GM18868 (cell line): ENCODE data around the gene ECE1.

ENCODE experiments used
- ATAC-seq: cut with Tn5 transposase; IDR thresholded peaks from one replicate; pipeline ENCODE4 v1.9.1; 2021; ENCODE audit warnings: mild to moderate bottlenecking, moderate library complexity; ENCODE audit not compliant: unreplicated experiment

The ECE1 gene

DNA sequence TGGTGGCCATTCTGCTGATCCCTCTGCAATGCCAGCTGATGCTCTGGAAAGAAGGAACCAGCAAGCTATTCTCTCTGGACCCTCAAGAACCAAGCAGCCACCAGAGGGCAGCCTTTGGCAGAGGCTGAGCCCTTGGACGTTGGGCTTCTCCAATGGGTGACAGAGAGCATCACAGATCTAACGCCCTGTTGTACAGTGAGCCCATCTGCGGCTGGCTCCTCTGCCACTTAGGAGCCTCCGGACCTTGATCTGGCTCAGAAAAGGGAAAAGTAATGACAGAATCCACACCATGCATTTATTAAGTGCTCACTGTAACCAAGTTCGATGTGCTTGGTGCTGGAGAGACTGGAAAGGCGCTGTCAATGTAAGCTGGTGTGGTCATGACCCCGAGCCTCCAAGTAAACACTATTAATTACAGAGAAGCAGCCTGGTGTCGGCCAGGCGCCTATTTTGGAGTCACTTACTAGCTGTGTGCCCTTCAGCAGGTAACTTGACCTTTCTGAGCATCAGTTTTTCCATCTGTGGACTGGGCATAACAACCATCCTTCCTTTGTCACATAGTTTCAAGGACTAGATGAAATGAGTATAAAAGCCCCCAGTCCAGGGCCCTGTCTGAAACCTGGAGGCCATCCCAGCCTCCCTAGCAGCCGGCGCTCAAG is 34.9 kb downstream of the ECE1 start:
- no peak for ATAC-seq

- ATAC-seq: no peak
Observed at GRCh38 chr1:21254335-21254951, 35.8 kb downstream of the ECE1 start.

- ATAC-seq: no peak
Observed at GRCh38 chr1:21251773-21252471, 38.3 kb downstream of the ECE1 start.

- no peak for ATAC-seq
Observed at GRCh38 chr1:21249940-21250493, 40.2 kb downstream of the ECE1 start.

GRCh38 chr1:21247892-21248715 is 42.2 kb downstream of the ECE1 start:
- no peak for ATAC-seq

GRCh38 chr1:21246905-21247642 is 43.2 kb downstream of the ECE1 start:
- no peak for ATAC-seq

DNA sequence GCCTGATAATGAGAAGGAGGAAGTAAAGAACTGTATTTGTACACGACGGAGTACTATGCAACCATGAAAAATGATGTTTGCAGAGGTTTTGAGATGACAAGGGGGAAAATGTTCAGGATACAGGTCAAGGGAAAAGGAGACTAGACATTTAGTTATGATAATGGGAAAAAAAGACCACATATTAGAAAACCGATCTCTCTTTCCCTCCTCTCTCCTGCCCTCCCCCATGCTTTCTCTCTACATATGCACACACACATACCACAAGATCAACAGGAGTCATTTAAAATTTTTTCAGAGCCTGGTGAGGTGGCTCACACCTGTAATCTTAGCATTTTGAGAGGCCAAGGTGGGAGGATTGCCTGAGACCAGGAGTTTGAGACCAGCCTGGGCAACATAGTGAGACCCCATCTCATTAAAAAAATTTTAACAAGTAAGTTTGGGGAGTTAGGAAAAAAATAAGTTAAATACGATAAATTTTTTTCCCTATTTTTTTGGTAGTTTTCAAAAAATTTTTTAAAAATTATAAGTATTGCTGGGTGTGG is 44.5 kb downstream of the ECE1 start:
- ATAC-seq: no peak

GRCh38 chr1:21244986-21245687 is 45.1 kb downstream of the ECE1 start:
- ATAC-seq: no peak

DNA sequence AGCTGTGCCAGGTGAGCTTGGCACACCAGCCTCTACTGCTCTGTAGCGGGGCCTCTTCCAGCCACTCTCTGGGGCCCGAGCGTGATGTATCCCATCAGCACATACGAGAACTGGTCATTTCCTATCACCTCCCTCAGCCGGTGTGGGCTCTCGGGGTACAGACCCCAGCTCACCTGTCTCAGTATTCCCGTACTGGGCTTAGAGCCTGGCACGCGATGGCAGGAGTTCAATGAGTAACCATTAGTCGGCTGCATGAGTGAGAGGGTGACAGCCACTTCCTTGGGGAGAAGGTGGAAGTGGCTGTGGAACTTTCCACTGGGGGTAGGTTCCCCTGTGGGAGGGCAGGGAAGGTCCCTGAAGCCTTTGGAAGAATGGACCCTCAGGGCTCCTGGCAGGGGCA is 46.1 kb downstream of the ECE1 start:
- ATAC-seq: no peak

- ATAC-seq: no peak
Observed at GRCh38 chr1:21242846-21243245, 47.4 kb downstream of the ECE1 start.

DNA sequence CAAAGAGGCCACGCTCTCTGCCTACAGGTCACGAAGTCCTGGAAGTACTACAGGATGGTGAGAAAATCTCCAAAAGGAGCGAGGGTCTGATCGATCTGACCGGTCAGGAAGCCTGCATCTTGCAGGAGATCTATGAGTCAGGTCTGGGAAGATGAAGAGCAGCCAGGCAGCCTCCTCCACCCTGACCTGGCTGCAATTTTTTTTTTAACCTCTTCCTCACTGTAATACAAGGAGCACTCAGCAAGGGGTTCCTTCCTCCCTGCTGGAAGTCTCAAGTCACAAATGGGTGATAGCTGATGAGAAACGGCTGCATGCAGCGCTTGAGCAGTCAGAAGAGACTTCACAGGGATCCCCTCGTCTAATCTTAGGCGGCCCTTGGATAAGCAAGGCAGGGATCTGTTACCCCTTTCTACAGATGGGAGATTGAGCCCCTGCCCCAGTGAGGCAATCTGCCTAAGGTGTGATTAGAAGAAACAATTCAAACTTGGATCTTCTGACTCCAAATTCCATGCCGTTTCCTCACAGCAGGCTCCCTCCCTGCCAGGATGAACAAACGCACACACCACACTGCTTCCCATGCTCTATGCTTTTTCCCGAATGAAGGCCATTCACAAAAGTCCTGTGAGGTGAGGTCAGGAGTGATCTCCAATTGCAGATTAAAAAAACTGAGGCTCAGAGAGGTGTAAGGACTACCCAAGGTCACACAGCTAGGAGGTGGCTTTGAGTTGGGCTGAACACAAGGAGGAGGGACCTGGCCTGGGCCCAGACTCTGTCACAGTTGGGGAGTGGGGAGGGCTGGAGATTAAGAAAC is 48.3 kb downstream of the ECE1 start:
- ATAC-seq: no peak

GRCh38 chr1:21240706-21241105 is 49.6 kb downstream of the ECE1 start:
- ATAC-seq: no peak

DNA sequence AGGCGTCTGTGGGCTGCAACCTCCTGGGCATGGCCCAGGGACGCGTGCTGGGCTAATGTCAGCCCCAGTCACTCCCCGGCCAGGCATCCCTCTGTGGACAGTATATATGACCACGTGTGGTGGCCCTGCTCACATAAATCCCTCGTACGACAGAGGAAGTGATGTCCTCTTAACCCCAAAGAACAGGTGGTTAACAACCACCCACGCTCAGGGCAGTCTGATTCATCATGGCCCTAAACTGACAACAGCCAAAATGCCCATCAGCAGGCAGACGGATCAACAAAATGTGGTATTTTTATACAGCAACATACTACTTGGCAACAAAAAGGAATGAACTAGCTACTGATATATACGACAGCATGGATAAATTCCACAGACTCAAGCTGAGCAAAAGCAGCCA is 51.0 kb downstream of the ECE1 start:
- no peak for ATAC-seq

DNA sequence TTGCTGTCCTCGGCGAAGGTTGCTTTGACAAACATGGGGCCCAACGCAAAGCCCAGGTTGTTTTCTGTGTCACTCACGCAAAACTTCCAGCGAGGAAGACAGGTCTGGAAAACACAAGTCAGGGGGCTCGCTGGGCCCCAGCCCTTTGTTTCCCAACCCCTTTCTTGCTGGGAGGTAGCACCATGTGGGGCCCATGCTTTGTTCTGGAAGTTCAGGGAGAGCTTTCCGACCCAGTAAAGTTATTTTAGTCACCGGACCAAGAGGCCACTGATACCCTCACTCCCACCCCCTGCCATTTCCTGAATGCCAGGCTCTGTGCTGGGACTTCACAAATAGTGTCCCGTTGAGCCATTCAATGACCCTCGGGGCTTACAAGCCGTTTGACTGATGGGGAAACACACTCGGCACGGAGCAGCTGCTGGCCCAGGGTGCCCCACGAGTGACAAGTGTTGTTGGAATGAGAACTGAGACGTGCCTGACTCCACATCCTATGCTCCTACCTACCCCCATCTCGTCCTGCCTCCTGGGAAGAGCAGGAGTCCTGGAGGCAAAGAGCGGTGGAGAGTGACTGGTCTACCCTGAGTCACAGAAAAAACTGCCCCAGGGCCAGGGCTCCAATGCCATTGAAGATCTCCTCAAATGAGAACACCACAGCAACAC is 52.0 kb downstream of the ECE1 start:
- ATAC-seq: no peak

GRCh38 chr1:21237446-21238088 is 52.7 kb downstream of the ECE1 start:
- no peak for ATAC-seq

DNA sequence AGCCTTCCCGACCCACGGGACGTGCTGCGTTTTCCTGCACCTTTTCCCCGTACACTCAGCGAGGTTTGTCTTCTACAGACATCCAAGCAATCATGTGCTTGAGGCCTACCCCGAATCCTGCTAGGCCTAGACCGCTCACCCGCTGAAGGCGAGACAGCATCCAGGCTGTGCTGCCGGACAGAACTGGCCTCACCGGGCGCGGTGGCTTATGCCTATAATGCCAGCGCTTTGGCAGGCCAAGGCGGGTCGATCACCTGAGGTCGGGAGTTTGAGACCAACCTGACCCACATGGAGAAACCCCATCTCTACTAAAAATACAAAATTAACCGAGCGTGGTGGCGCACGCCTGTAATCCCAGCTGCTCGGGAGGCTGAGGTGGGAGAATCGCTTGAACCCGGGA is 54.1 kb downstream of the ECE1 start:
- no peak for ATAC-seq

GRCh38 chr1:21234779-21235178 is 55.5 kb downstream of the ECE1 start:
- no peak for ATAC-seq

GRCh38 chr1:21233490-21233889 is 56.8 kb downstream of the ECE1 start:
- no peak for ATAC-seq
